Amygdala (tissue), 56 donors: ENCODE measurements around the gene SPTB.
A peak's percentile ranks its signal among the peaks of the same experiment; 100 is the strongest.

Source experiments
- DNase-seq, 56 donors: peaks; one replicate each; lab custom pipeline; 2025; lab: John Stamatoyannopoulos, UW

SPTB gene

GRCh38 chr14:64769096-64770020 is 110.3 kb downstream of the SPTB start:
- DNase-seq, result no peak

DNA sequence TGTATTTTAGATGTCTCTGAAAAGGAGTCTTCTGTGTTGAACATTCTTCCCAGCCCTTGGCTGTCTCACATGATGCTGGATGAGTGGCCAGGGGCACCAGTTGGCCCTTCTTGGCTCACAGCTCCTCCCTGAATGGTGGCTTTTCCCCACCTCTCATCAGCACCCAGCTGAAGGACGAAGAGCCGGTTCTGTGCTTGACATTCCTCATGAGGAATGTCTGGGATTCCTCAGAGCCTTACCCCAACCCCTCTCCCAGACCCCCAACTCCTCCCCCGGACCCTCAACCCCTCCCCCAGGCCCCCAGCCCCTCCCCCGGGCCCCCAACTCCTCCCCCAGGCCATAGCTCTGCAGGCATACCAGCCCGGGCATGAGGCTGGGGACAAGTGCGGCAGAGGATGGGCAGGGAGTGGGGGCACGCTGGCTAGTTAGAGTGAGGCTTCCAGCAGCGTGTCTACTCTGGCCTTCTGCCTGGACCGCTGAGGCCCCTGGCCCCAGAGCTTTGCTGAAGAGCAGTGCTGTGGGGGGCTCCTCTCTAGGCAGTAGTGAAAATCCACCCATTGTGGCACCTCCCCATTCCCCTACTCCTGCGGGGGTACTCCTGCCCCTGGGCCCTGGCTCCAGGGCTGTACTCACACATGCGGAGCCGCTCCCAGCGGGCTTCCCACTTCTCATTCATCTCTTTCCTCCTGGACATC is 111.2 kb downstream of the SPTB start:
- DNase-seq, result no peak

GRCh38 chr14:64767215-64767964 is 112.3 kb downstream of the SPTB start:
- no peak for DNase-seq

DNA sequence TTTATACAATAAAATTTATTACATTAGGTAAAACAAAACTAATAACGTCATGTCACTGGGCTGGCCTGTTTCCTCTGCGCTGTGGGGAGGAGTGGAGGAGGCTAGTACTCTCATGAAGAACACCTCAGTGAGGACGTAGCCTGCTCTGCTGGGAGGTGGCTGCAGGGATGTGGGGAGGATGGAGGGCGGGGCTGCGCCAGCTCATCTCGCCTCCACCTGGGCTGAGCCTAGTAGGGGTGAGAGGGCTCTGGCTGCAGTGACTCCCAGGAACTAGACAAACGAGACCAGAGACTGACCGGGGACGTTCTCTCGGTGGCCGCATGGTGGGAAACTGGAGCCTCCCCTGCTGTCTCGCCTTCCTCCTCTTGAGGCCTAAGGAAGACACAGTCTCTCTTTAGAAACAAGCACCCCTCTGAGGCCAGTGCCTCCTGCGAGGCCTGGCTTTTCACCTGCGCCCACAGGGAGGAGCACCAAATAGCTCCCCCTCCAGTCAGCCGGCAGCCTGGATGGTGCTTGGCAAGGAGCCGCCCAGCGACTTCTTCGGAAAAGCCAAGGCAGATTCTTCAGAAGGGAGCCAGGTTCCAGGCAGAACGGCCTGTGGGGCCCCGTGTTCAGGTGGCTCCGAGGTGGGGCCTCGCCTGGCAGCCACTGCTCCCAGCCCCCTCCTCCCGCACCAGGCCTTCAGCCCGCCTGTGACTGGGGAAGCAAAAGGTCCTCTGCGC is 113.1 kb downstream of the SPTB start:
- no peak for DNase-seq

DNA sequence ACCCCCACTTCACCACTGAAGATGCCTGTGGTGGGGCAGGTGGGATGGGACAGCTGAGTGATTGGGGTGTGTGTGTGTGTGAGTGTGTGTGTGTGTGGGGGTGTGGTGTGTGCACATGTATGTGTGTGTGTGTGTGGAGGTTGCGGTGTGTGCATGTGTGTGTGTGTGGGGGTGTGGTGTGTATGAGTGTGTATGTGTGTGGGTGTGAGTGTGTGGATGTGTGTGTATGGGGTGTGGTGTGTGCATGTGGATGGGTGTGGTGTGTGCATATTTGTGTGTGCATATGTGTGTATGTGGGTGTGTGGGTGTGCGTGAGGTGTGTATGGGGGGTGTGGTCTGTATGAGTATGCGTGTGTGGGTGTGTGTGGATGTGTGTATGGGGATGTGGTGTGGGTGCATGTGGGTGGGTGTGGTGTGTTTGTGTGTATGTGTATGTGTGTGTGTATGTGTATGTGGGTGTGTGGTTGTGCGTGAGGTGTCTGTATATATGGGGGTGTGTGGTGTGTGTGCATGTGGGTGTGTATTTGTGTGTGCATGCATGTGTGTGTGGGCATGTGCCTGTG is 113.9 kb downstream of the SPTB start:
- DNase-seq, result no peak

GRCh38 chr14:64764641-64765520 is 114.8 kb downstream of the SPTB start:
- peak in 51 of 56 donors; percentile 18 to 82 (median 62) for DNase-seq

- DNase-seq, result peak in 25 of 56 donors; percentile 12 to 60 (median 37)
Observed at GRCh38 chr14:64763801-64764621, 115.7 kb downstream of the SPTB start.

DNA sequence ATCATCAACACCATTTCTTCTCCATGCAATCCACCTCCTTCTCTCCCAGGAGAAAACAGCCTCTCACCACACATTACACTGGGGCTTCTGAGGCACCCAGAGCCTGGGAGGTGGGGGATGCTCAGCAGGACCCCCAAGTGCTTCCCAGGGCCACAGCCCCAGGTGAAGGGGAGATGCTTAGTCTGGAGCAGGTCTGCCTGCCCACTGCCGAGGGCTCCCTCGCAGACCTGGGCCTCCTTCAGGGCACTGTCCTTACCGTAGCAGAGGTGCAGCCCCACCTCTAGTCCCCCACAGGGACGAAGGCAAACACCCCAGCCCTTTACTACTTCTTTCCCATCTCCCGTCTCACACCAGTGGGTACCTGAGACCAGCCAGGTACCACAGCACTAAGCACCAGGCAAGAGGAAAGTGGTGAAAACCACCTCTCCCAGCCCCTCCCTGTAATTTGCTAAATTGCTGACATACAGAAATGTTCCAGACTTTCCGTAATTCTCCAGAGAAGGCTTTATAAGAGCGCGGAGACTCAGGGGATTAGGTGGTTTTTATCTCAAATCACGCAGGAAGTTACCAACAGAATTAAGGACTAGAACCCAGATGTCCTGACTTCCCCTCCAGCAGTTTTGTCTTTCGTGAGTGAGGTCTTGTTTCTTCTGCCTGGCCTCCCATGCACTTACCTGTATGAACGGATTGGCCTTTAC is 116.5 kb downstream of the SPTB start:
- DNase-seq, result no peak

DNA sequence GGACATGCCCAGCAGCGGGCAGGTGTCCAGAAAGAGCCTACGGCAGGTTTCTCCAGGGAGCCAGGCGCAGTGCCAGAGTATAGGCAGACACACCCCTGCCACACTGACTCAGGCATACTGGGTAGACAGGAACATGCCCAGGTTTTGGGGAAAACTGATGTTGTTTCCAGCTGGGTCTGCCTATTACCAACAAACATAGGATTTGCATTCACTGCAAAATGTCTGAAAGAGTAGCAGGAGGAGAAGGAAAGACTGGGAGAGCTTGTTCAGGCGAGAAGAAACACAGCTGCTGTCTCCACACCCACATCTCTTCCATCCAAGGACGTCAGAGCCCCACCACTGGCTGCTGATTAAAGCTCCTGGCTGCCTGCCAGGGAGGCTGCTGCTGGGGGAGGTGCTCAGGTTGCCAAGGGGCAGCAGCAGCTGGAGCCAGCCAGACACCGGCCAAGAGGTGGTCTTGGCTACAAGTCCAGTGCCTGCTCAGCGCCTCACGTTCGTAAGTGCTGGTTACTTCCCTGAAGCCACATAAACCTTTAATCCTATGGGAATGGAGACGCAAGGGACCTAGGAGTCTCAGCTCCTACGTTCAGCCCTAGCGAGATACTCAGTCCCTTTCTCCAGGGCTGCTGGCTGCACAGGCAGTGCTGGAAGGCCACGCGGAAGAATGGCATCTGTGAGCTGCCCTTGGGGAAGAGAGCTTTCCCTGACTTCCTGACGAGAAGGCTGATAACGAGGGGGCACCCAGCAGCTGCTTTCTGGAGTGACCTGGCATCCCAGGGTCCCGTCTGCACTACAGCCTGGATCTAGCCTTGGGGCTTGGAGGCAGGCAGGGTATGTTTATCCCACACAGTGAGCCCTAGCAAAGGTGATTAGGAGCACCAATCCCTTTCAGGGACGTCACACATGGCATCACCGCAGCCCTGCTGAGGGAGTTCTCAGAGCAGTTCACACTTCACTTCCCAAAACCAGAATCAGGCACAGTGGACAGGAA is 117.4 kb downstream of the SPTB start:
- peak in 38 of 56 donors; percentile 4 to 78 (median 40) for DNase-seq

DNA sequence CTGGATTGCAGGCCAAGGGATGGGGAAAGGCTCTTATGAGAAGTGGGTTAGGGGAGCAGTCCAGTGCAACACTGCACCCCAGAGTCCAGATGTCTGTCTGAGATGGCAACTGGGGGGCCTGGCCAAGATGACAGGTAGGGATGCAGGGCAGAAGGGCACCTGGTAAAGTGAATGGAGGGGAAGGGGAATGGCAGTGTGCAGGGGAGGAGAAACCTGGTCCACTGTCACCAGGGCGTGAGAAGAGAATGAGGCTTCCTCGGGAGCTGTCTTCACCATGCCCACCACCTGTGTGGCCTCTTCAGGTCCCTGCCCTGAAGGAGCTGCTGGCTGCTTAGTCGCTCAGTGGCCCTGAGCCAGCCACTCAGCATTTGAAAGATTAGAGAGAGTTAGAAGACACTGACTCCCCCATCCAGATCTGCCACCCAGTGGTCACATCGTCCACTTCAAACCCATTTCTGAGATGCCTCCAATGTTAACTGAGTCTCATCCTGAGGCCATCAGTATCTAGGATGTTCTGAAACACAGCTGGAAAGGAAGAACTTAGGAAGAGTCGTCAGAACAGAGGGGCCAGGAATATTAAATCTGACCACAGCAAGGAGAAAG is 118.2 kb downstream of the SPTB start:
- DNase-seq, result no peak

DNA sequence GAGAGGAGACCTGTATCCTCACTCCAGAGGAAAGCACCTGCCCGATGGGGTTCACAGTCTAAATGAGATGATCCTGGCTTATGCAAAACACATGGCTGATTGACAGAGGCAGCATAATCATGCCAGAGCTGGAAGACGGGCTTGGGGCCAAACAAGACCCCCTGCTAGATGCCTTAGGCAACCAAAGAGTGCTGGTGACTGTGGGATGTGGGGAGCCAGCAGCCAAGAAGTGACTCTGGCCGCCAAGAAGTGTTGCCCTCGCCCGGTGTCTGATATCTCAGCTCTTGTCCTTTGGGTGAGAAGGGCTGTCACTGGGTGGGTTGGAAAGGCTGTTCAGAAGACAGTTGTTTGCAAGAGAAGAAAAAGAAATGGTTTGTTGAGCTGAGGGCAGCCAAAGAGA is 118.8 kb downstream of the SPTB start:
- no peak for DNase-seq

DNA sequence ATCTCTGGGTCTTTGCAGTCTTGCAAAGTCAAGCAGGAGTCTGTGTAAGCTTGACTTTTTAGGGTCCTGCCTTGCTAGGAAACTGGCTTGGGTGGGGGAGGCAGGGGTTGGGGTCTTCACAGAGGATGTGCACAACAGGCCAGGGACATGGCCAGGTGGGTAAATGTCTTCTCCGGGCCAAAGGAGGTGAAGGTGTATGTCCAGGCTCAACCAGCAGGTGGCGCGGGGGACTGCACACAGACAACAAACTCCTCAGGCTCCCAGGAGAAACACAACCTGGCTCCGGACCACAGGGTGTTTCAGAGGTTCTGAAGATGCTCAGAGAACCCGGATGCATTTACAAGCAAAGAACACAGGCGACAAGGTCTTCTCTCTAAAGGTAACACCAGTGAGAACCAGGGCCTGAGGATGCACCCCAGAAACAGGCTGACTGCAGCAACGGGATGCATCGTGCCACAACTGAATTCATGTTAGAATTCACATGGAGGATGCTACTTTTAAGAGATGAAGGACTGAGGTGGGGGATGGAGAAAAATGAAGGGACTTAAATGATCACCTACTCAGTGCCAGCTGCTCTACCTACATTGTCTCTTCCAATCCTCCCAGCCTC is 119.5 kb downstream of the SPTB start:
- peak in 10 of 56 donors; percentile 8 to 45 (median 18) for DNase-seq

DNA sequence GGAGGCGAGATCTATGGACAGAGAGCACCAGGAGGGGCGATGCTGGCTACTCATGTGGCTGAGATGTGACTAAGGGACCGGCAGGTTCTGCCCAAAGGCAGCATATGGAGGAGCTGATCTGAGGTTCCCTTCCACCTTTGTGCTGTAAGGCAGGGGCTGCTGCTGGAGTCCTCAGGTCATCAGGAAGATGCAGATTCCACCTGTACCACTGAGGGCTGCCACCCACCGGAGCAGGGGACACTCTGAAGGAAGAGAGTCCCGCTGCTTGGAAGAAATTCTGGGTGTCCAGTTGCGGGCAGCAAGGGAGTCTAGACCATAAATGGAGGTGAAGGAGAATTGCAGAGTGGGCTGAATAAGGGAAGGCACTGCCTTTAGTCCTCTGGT is 120.2 kb downstream of the SPTB start:
- no peak for DNase-seq

DNA sequence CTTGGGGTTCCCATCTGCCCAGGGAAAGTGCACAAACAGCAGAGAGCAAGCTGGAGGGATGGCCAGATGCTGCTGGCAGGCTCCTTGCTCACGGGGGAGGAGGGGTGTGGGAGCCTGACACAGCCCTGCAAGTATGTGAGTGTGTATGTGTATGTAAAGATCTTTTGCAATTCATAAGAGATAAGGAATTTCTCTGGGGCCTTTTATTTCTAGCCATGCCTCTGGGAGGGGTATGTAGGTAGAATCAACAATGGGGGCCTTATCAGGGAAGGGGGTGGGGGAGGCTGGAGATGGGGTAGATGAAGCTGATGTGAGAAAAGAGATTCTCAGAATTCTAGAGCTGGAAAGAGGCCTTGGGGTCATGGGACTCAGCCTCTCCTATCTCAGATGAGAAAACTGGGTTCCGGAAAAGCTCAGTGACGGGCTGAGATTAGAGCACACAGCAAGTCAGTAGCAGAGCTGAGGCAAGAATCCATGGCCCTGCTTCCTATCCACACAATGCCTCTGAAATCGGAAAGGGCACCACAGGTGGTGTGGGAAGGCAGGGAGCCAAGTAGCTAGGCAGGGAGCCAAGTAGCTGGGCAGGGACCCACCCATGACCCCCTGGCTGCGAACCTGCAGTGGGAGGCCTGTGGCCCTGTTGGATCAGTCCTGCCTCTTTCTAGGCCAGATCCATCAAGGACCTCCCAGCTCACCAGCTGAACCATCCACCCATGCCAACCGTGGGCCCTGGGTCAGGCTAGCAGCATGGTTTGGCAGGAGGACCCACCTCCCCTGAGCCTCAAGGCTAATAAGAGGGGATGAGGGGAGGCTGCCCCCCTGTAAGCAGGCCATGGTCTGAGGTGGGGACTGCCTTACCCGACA is 120.8 kb downstream of the SPTB start:
- DNase-seq, result peak in 2 of 56 donors; percentile 19 to 23
